Measurements from ENCODE around the gene HDAC9. TPM values are rescaled to one million over a fixed set of nuclear protein-coding genes. Genes with fewer than 3 reads are reported as not detected.

HDAC9 gene
- total RNA-seq, 1 donor from 2014 or later: 21.7 TPM

DNA sequence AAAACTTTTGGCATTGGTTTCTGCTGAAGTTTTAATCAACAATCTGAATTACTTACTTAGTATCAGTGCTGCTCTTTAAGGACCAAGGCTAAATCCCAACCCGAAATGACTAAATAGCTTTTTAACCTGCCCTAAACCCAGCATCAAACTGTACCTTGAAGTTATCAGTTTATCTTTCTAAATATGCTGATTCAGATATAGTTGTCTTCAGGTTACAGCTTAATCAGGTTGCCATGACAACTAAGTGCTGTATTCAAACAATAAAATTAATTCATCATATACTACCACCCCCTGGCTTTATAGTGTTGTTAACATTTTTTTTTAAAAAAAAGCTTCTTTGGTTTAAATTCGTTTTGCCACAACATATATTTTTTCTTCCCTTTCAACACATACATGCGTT lies 382.3 kb downstream of the HDAC9 start:
- no peak for DNase-seq (ENCODE audit: low spot score)

DNA sequence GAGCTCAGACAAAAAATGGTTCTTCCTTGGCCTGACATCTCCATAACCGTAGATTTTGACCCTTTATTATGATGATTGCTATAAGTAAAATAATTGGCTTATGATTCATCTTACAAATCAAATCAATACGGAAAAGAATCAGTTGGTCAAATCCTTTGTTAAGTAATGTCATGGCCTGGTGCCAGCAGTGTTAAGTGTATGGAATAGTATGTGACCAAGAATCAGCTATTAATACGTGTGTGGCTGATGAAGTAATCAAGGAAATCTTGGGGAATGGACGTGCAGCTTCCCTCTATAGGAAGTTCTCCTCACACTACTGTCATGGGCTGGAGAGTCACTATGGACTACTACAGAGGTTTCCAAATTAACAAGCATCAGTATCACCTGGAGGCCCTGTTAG lies 391.3 kb downstream of the HDAC9 start:
- no peak for DNase-seq (ENCODE audit: low spot score)

DNA sequence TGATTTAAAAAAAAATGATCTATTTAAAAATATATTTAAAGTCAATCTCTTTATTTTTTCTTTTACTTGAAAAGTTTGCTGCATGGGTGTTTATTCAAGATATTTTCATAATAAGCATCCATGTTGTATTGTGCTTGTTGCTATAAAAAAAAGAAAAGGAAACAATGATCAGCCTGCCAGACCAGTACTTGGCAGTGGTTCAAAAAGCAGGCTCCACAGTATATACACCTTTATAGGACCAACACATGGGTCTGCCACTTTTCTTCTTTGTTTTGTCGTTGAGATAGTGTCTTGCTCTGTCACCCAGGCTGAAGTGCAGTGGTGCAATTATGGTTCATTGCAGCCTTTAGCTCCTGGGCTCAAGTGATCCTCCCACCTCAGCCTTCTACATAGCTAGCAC lies 393.9 kb downstream of the HDAC9 start:
- no peak for DNase-seq (ENCODE audit: low spot score)

DNA sequence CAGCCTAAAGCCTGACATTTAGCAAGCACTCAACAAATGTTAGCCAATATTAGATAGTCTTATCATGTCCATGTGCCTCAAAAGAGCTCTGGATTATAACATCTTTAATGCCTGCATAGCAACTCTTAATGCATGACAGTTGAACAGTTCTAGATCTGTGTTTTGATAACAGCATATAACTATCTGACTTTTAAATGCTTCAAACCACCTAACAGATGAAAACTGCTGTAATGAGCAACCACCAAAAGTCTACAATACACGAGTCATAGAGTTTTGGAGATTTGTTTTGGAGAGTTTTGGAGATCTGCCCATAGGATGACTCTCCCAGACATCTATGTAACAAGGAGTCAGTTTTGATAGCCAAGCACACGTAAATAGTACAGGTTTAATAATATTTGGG lies 394.6 kb downstream of the HDAC9 start:
- no peak for DNase-seq (ENCODE audit: low spot score)

DNA sequence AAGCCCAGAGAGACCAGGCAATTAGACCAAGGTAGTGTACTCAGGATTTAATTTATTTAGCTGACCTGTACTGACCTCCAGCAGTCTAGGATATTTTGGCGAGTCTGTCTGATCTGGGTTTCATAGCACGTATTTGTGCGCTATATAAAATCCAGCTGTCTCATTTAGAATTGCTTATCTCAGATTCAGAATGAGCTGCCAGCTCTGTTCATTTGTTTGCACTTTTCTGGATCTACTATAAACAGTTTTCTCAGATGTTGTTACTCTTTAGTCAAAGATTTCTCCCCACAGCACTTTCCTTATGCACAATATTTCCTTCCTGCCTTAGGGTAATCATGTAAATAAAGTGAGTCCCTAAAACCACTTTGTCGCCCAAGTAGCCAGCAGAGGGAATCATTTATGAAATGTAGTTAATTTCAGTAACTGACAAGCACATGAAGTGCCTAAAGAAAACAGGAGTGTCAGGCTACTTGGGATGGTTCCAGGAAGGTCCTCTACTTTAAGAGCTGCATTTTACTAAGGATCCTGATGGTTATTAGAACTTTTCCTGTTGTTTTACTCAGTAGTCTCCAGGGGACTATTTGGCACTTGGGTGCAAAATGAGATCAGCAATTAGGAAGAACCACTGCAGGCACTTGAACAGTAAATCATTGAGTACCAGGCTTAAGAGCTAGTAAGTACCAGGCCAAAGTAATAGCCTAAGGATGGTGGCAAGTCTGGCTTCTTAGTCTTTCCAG lies 395.5 kb downstream of the HDAC9 start:
- no peak for DNase-seq (ENCODE audit: low spot score)

DNA sequence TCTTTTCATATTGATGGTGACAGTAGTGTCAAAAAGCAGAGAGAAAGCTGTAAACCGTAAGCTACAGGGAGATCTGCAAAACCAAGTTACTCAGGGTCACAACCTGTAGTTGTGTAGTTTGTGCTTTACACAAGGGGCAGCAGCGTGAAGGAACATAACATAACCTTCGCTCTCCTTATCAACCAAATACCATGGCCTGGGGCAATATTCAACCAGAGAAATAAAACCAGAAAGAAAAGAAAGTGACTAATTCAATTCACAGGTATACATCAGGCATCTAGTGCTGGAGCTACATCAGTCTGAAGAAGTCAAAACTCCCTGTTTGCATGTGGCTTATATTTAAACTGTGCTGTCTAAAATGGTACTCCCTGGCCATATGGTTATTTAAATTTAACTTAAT lies 397.6 kb downstream of the HDAC9 start:
- no peak for DNase-seq (ENCODE audit: low spot score)

DNA sequence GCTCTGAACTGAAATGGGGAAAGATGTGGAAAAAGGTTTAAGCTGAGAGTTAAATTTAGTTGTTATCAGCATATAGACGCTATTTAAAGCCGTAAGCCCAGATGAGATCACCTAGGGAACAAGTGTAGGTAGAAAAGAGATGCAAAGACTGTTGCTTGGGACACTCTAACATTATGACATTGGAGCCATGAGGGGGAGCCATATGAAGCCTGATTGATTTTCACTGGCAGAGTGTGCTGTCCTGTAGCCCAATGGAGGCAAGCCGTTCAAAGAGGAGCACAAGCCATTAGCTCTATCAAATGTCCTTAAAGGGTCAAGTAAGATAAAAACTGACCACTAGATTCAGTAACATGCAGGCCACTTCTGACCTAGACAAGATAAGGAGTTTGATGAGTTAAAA lies 398.6 kb downstream of the HDAC9 start:
- no peak for DNase-seq (ENCODE audit: low spot score)

DNA sequence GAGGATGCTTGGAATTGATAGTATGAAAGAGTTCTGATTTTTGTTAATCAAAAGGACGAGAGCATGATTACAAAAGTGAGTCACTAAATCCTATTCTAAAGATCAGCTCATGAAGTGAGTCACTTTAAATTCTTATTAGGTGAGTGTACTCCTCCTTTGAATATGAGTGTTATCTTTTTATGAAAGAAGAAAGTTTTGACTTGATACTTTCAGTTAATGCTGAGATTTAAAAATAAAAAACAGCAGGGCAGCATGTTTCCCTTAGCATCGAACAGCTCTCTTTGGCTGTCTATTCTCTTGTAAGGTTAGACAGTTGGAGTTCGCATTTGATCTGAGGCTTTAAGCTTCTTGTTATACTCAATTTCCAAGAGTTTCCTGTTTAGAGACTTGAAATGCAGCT lies 399.9 kb downstream of the HDAC9 start:
- no peak for DNase-seq (ENCODE audit: low spot score)

DNA sequence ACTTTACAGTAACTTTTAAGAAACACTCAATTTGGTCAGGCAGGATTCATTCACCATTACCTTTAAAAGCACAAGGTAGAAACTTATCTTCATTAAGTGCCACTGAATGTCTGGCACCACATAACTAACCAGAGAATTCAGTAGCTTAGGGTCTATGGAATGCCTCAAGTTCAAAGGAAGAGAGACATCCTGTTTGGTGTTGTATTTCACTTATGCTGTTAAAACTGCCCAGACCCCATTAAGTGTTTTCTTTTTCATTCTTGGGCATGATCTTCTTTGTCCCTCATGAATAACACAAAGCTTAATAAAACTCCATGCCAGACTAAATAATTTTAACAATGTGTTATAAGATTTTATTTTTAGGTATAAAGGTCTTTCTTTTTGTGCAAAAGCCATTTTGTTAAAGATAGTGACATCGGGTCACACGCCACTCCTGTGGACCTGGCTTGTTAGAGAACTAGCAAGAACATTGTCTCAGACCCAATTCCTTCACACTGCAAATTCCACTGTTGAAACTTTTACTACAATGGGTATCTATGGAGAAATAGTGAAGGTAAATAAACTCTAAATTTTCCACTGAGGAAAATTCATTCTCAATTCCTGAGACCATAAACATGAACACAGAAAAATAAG lies 400.9 kb downstream of the HDAC9 start:
- DNase-seq (ENCODE audit: low spot score): no peak

DNA sequence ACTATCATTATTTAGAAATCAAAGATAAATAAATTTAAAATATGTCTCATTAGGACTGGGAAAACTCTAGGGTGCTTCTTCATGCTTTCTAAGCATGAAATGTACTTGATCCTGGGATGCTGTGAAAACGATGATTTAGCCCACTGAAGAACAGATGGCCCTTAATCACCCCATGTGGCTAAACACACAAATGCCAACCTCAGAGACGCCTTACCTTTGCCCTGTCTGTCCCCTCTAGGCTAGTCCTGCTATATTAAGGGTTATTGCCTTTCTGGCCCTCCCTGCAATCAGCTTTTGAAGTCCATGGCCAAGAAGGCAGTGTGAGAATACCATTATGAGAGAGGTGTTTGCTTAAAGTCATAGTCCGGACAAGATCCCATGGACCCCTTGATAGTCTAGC lies 404.7 kb downstream of the HDAC9 start:
- DNase-seq (ENCODE audit: low spot score): no peak

DNA sequence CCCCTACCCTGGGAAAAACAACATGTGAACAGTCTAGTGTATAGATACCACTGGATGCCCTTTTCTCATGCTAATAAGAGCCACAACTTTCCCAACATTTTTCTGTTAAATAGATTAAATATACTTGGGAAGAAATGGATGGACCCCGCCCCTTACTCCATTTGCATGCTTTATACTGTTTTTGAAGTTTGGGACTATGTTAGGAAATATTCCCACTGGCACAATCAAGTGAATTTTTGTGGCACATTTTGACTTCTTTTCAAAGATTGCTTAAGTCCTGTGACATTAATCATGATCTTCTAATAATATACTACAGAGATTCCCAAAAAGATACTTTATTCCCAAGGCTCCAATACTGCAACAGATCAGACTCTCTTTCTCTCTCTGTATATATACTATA lies 405.3 kb downstream of the HDAC9 start:
- DNase-seq (ENCODE audit: low spot score): no peak

DNA sequence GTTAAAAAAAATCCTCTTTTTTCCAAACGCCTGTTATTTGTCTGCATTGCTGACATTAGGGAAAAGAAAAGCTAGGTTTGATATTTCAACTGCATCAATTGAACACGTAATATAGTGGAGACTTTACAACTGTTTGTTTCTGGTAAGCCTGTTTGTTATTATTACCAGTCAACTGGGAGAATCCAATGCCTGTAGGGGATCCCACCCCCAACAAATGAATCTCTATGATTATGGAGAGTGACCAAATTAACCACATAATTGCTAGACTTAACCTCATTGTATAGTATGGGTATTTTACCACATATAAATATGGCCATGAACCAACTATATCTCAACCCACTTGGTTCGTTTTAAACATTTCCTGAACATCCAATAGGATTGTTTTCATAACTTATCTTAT lies 405.8 kb downstream of the HDAC9 start:
- no peak for DNase-seq (ENCODE audit: low spot score)

DNA sequence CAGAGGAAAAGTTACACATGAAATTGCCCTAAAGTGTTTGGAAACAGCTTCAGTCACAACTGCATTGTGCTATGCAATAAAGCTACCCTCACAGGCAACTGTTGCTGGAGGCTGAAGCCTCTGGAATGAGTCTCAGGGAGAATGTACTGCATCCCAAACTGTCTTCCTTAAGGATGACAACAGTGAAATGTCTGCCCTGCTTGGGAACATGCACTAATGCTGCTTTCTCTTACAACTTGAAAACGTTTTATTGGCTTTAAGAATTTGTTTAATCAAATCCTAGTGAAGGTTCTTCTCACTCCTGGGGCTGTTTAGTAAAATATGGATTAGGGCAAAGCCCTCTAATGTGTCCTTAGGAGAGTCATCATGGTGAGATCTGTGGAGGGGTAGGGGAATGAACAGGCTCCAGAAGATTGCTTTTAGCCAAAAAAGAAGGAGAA lies 406.5 kb downstream of the HDAC9 start:
- no peak for DNase-seq (ENCODE audit: low spot score)

DNA sequence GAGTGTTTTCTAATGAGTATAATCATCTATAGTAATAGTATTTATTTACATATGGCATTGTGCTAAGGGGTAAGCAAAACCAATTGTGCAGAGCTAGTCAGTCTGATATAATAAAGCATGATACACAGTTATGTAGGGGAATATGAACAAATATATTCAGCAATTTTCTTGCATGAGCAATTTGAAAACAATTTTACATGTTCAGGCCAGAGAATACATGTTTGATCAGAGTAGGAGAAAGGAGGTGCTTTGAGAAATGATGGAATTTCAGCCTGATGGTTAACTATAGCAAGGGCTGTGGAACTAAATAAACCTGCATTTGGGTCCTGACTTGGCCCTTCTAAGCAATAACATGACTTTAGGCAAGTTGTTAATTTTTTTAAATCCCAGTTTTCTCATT lies 407.3 kb downstream of the HDAC9 start:
- DNase-seq (ENCODE audit: low spot score): no peak

DNA sequence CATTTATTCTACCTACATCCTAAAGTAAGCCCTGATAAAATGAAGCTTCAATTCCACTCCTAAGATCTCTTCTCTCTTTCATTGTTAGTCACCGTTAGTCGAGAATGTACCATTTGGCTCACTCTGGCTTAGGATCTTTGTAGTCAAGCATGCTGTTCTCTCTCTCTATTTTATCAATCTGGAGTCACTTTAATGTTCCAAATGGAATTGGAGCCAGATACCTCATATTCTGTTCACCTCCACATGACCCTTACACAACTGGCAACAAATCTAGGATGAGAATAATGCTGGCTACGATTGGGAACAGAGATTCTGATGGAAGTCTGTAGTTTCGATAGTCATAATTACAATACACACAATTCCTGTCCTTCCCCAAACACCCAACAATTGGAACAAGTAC lies 408.1 kb downstream of the HDAC9 start:
- DNase-seq (ENCODE audit: low spot score): no peak

DNA sequence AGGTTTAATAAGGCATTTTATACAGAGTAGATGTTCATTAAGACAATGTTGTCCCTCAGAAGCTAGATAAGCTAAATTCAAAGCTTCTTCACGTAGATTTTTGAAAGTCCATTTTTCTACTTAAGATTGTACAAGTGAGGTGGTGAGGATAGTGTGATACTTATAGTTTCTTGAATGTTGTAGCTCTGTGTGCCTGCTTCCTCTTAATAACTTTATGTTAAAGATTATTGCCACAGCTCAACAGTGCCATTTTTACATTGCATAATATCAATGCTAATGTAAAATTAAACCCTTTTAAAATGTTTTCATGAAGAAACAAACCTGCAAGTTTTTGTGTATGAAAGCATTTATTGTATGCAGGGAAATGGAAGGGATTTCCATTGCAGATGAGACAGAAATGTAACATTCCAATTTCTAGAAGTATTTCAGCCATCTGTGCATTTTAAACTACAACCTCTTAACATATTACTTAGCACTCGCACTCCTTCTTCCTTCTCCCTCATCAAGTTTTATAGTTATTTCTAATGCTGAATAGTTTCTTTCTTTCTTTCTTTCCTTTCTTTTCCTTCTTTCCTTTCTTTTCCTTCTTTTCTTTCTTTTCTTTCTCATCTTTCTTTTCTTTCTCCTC lies 409.9 kb downstream of the HDAC9 start:
- no peak for DNase-seq (ENCODE audit: low spot score)

DNA sequence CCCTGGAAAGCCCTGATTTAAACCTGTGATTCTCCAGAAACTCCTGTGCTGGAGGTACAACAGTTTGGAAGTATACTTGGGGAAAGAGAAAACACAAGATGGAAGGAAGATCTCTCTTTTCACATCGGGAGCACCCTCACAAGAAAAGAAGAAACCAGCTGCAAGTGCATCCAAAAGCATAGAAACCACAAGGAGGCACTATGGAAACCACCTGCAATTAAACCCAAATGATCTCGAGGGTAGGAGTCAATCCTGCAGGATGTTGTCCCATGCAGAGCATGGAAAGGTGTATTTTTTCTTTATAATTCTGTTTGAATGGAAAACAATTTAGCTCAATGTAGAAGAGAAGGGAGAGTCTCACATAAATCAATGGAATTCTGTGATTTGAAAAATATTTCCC lies 411.4 kb downstream of the HDAC9 start:
- DNase-seq (ENCODE audit: low spot score): no peak

DNA sequence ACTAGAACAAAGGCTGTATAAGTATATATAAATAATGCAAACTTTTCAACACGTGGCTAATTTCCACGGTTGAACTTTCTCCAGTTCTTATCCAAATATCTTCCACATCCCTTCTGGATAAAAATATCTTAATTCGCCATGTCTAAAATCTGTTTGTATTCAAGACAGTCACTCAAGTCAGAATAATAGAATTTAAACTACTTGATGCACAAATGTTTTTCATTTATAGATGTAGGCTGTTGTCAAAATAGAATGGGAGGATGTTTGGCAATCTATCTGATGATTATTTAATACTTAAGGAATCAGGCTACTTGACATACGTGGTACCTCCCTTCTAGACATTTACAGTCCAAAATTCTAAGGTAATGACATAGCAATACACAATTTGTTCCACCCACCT lies 417.6 kb downstream of the HDAC9 start:
- DNase-seq (ENCODE audit: low spot score): no peak

DNA sequence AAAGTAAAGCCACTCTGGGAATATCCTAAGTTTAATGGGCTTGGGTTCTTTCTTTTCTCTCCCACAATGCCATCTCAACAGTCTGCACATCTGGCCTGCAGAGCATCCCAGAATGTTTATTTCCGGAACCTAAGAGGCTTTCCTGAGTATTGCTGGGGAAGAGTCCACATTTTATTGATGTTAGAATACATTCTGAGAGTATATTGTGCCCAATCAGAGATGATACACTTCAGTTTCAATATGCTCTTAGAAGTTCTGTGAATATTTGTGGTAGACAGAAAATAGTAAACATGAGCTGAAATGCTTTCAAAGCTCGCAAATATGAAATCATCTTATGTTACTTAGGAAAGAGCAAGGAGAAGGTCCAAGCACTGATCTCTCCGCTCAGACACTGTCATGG lies 421.3 kb downstream of the HDAC9 start:
- DNase-seq (ENCODE audit: low spot score): no peak

DNA sequence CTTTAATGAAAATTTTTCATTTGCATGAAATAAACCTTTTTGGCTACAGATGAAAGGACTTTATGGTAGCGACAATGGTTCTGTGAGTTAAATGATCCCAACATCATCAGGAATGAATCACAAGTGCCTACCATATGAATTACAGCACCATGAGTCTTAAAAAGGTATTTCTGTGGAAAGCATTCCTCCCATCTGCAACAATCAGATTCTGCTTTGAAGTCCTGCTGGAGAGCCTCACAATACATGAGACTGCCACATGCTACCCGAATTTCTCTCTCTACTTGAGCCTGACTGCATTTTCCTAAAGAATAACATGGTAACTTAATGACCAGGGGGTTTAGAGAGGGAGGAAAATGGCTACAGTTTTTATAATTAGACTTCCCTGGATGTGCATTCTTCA lies 431.6 kb downstream of the HDAC9 start:
- no peak for DNase-seq (ENCODE audit: low spot score)

DNA sequence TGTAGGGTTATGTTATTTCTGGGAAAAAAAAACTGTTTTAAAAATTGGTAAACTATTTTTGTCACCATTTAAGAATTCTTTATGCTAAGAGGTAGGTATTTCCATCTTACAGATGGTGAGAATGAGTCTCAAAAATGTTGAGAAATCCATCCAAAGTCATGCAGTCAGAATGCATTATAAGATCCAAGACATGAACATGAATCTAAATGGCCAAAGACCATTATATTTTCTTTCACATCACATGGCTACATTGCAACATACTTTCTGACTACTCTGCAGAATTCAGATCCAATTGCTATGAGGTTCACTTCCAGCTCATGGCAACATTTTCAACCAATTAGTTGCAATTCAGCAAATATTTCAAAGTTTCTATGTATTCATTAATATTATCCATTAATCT lies 440.7 kb downstream of the HDAC9 start:
- DNase-seq (ENCODE audit: low spot score): no peak

DNA sequence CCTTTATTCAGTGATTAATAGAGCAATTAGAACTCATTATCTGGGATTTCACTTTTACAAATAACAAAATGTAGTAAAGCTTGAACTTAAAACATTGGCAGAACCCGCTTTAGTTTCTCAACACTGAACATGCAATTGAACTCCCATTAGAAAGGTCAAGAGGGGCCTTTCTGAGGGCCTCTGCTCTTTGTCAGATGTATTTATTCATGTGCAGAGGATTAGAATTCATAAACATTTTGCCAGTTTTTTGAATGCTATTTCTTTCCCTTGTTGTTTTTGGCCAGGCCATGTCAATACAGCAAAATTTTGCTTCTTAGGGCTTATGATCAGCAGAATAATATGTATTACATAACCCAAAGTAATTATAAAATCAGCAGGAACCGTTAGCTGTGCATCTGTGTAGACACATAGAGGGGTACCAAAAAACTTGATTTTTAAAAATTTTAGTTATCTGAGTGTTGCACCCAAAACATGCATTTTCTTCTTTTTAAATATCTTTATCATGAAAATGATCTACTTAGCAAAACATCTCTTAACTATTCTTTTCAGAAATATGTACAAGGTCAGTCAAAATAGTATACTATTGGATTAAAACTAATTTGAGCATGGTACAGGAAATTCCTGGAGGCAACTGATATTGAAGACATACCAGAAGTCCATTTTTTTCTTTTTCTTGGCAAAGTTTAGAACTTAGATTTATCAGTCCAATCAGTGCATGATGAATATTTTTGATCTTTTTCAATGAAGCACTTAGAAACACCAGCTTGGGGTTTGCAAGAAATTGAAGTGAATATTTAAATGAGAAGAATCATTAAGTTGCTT lies 444.4 kb downstream of the HDAC9 start:
- no peak for DNase-seq (ENCODE audit: low spot score)
